Omental fat pad (tissue), 4 donors: ENCODE data around the gene NDUFS5. TPM values are rescaled to one million over a fixed set of nuclear protein-coding genes. Genes with fewer than 3 reads are reported as not detected.

Experiments
- ATAC-seq: fragments of 150-250 bp; one replicate; pipeline ENCODE4 v1.9.1; 2016; ENCODE audit warnings: mild to moderate bottlenecking, moderate library complexity; ENCODE audit not compliant: low FRiP score
- DNase-seq: peaks from one replicate; pipeline ENCODE4 v3.0.0-alpha.2; 2019; ENCODE audit warnings: low spot score
- total RNA-seq, 4 donors: library from RNA; depleted of rRNA; stranded (reverse); fragments of >200 nt; gene quantifications; one replicate each; pipeline ENCODE4 v1.1.0, GENCODE V29; 2016
- TF ChIP-seq, protein P1 (sequence below), 3 donors: fragments of 450-650 bp; IDR thresholded peaks; one replicate each; pipeline ENCODE4 v1.5.1; 2016 to 2017; ENCODE audit warnings: antibody characterized with exemption in 3 of 3, mild to moderate bottlenecking in 3 of 3, moderate library complexity in 2 of 3

NDUFS5 gene
- total RNA-seq, 4 donors from 2014 or later, result 304 to 609 (median 443) TPM

DNA sequence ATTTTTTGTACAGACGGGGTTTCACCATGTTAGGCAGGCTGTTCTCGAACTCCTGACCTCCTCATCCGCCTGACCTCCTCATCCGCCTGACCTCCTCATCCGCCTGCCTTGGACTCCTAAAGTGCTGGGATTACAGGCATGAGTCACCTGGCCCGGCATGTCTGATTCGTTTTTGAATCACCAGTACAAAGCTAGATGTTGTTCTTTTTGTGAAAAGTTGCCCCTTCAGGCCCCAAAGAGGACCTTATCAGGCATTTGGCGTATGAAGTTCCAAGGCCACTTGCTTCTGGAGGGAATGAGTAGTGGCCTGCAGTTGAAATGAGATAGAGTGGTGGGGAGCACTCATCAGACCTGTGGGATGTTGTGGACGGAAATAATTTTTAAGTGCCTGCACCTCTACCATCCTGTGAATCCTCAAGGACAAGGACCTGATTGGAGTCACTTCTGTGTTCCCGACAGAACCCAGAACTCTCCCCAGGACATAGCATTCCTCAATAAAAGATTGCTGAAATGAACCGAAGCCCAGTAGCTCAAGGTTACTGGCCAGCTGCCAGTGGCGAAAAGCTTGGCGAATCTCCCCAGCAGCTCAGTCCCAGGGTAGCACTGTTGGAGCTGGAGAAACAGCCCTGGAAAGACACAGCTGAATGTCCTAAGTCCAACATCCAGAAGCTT is 50.1 kb downstream of the NDUFS5 start:
- DNase-seq (no peak), ATAC-seq (peak; percentile 67)
- TF ChIP-seq, protein P1, sequence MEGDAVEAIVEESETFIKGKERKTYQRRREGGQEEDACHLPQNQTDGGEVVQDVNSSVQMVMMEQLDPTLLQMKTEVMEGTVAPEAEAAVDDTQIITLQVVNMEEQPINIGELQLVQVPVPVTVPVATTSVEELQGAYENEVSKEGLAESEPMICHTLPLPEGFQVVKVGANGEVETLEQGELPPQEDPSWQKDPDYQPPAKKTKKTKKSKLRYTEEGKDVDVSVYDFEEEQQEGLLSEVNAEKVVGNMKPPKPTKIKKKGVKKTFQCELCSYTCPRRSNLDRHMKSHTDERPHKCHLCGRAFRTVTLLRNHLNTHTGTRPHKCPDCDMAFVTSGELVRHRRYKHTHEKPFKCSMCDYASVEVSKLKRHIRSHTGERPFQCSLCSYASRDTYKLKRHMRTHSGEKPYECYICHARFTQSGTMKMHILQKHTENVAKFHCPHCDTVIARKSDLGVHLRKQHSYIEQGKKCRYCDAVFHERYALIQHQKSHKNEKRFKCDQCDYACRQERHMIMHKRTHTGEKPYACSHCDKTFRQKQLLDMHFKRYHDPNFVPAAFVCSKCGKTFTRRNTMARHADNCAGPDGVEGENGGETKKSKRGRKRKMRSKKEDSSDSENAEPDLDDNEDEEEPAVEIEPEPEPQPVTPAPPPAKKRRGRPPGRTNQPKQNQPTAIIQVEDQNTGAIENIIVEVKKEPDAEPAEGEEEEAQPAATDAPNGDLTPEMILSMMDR (IDR thresholded peaks at IDR 0.05), result no peak

DNA sequence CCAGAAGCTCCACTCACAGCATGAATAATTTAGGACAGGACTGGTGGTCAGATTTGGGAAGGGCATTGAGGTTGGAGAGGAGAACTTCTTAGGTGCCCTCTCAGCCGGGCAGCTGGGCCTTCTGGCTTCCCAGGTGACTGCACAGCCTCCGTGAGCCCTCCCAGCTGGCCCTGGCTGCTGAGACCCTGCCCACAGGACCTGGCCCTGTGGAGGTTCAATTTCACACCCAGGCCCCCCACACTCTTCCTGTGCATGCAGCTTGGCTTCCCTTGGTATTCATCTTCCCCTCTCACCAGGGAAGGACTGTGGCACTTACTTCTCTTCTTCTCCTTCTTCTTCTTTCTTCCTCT is 50.6 kb downstream of the NDUFS5 start:
- no peak for ATAC-seq
- TF ChIP-seq, protein P1 (IDR thresholded peaks at IDR 0.05), result no peak
- DNase-seq, result no peak

DNA sequence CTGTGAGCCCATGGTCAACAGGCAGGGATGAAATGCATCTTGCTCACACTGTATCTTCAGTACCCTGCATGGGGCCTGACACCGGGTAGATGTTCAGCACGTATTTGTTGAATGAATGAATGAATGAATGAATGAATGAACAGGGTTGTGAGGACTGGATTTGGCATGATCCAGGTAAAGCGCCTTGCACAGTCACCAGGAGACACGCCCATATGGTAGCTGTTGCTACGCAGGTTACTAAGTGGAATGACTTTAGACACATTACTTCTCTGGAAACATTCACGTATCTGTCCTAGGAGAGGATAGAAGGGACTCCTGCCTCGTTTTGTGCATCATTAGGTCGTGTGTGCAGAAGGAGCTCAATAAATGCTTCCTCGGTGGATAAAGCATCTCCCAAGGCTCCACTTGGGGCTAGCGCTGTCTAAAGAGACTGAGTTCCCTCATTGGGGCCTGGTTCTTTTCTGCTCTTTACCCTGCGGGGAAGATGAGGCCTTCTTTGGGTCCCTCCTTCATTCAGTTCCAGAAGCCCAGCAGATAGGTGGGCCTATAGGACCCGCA is 54.2 kb downstream of the NDUFS5 start:
- TF ChIP-seq, protein P1 (IDR thresholded peaks at IDR 0.05), result no peak
- no peak for DNase-seq
- no peak for ATAC-seq

DNA sequence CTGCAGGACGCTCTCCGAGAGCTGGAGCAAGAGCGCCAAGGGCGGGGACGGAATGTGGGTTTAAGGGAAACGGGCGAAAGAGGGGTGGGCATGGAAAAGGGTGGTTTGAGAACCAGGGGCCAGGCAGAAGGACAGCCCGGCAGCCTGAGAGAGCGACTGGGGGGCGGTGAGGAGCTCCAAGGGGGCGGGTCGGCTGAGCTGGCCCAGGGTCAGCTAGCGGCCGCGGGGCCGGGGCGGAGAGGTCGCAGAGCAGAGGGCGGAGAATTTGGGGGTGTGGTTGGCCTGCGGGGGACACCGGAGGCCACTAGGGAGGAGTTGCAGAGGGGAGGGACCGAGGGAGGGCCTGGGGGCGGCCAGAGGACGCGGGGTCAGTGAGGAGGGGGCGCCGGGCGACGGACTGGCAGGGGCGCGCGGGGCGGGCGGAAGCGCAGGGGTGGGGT is 54.7 kb downstream of the NDUFS5 start:
- no peak for DNase-seq
- TF ChIP-seq, protein P1 (IDR thresholded peaks at IDR 0.05), result no peak
- ATAC-seq, result no peak

DNA sequence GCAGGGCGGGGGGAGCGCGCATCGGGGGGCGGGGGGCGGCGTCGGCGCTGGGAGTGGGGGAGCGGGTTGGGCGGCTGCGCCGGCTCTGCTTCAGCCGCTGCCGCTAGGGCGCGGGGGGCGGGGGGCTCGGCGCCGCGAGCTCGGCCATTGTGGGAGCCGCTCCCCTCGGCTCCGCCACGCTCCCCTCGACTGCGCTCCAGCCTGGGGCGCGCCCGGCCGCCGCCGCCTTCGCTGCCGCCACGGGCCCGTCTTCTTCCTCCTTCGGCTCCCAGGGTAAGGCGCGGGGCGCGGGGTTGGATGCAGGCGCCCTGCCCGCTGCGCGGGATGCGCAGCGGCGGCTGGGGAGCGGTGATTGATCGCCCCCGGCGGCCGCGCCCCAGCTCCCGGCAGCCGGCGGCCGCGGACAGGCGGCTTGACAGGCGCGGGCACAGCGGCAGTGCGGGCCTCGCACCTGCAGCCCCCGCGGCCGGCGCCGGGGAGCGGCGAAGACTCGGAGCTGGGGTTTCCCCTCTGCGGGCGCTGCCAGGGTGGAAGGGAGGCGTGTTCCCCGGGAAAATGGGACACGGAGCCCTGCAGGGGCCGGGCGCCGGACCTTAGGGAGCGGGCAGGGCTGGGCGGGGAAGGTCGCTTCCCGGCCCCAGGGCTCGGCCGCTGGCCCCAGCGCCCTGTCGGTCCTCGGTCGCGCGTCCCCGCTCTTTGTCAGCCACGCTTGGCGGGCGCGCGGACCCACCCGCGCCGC is 55.3 kb downstream of the NDUFS5 start:
- no peak for DNase-seq
- TF ChIP-seq, protein P1 (IDR thresholded peaks at IDR 0.05), result no peak
- peak; percentile 69 for ATAC-seq

DNA sequence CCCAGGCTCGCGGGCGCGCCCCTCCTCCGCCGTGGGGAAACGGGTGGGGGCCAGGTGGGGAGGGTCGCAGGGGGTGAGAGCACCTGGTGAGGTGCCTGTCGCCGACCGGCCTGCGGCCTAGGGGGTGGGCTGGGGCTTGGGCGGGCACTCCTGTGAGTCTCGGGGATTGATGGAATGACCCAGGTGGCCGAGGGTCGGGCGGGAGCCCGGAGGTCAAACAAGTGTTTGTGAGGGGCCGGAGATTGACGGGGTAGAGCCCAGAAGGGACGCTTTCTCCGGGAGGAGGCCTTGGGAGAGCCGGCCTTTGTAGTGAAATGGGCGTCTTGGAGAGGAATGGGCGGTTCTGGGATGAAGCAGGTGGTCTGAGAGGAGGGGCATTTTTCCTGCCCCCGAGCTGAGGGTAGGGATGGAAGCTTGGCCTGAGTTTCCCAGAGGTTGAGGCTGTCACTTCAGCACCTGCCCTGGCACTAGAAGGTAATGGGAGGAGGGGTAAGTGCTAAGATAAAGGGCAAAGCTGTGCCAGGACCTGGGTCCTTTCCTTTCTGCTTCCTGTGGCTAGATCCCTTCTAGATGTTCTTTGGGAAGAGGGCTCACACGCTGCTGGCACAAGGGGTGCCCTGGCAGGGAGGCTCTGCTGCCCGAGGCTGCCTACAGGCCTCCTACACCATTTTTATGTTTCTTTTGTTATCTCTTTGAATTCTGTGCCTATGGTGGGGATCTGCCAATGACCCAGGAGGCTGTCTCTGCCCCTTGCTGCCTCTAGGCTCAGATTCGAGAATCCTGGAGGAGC is 56.1 kb downstream of the NDUFS5 start:
- DNase-seq, result no peak
- no peak for ATAC-seq
- TF ChIP-seq, protein P1 (IDR thresholded peaks at IDR 0.05), result no peak
